Peyer's patch (tissue), 4 donors: ENCODE results near the gene GPER1. TPM values are rescaled to one million over a fixed set of nuclear protein-coding genes. Genes with fewer than 3 reads are reported as not detected.

Source experiments
- DNase-seq, 3 donors: peaks; one replicate each; pipeline ENCODE4 v3.0.0-alpha.2; 2017 to 2019
- H3K27ac ChIP-seq, 4 donors: fragments of 200-600 bp; sonication (generic); one replicate each; pipeline ENCODE4 v1.5.1; 2016 to 2019
- H3K27me3 ChIP-seq, 2 donors: fragments of 200-600 bp; sonication (generic); one replicate each; pipeline ENCODE4 v1.5.1; 2019
- H3K36me3 ChIP-seq, 3 donors: fragments of 200-600 bp; sonication (generic); one replicate each; pipeline ENCODE4 v1.5.1; 2016 to 2019
- H3K4me1 ChIP-seq, 4 donors: fragments of 200-600 bp; sonication (generic); one replicate each; pipeline ENCODE4 v1.5.1; 2016 to 2019
- H3K4me3 ChIP-seq, 4 donors: fragments of 200-600 bp; sonication (generic); 1 replicate in 3 of 4; 2 replicates in 1 of 4; pipeline ENCODE4 v1.5.1; 2016 to 2019; ENCODE audit warnings: mild to moderate bottlenecking in 1 of 4
- H3K9me3 ChIP-seq, 4 donors: fragments of 200-600 bp; sonication (generic); one replicate each; pipeline ENCODE4 v1.5.1; 2016 to 2019; ENCODE audit warnings: mild to moderate bottlenecking in 1 of 4
- CTCF ChIP-seq, 6 experiments: fragments of 450-650 bp in 4 of 6; fragments of 200-600 bp in 2 of 6; sonication (generic) in 1 of 6; IDR thresholded peaks; one replicate each; pipeline ENCODE4 v1.5.1; 2017 to 2019; ENCODE audit warnings: antibody characterized with exemption in 6 of 6, mild to moderate bottlenecking in 3 of 6, moderate library complexity in 1 of 6
- POLR2A ChIP-seq, 2 donors: fragments of 450-650 bp; IDR thresholded peaks; one replicate each; pipeline ENCODE4 v1.5.1; 2017; ENCODE audit warnings: antibody characterized with exemption in 2 of 2, mild to moderate bottlenecking in 2 of 2, moderate library complexity in 2 of 2
- total RNA-seq, 4 donors: library from RNA; depleted of rRNA; stranded (reverse); fragments of >200 nt; gene quantifications; one replicate each; pipeline ENCODE4 v1.1.0, GENCODE V29; 2016

GPER1 gene
- total RNA-seq, 4 donors from 2014 or later, result 0.53 to 8.3 (median 2.1) TPM

- H3K4me1 ChIP-seq, result no peaks in the 10 kb centered on the region
- no peak overlapping the region for H3K27ac ChIP-seq
- peak overlapping the region in 1 of 4 donors; percentile 2 for H3K4me3 ChIP-seq
- H3K27me3 ChIP-seq, result no peaks in the 10 kb centered on the region
- no peaks in the 10 kb centered on the region for H3K9me3 ChIP-seq
- DNase-seq, result no peak
- TF ChIP-seq POLR2A (IDR thresholded peaks at IDR 0.05) (no peak), CTCF (IDR thresholded peaks at IDR 0.05) (no peak)
- no peaks in the 10 kb centered on the region for H3K36me3 ChIP-seq
These were observed 16.0 kb downstream of the GPER1 start for GRCh38 chr7:1103789-1104515.

- DNase-seq, result no peak
- Histone ChIP-seq H3K9me3 (no peaks in the 10 kb centered on the region), H3K4me3 (no peak overlapping the region), H3K36me3 (no peaks in the 10 kb centered on the region), H3K27ac (no peak overlapping the region), H3K27me3 (no peaks in the 10 kb centered on the region), H3K4me1 (no peaks in the 10 kb centered on the region)
- TF ChIP-seq POLR2A (IDR thresholded peaks at IDR 0.05) (no peak), CTCF (IDR thresholded peaks at IDR 0.05) (no peak)
These were observed 16.7 kb downstream of the GPER1 start for GRCh38 chr7:1104516-1105179.

GRCh38 chr7:1105189-1105588, 17.3 kb downstream of the GPER1 start:
- Histone ChIP-seq H3K36me3 (no peaks in the 10 kb centered on the region), H3K9me3 (no peaks in the 10 kb centered on the region), H3K27me3 (no peaks in the 10 kb centered on the region), H3K27ac (no peak overlapping the region), H3K4me1 (no peaks in the 10 kb centered on the region), H3K4me3 (no peak overlapping the region)
- peak in 1 of 3 donors; percentile 36 for DNase-seq
- TF ChIP-seq POLR2A (IDR thresholded peaks at IDR 0.05) (no peak), CTCF (IDR thresholded peaks at IDR 0.05) (no peak)

- DNase-seq, result no peak
- no peak for TF ChIP-seq CTCF (IDR thresholded peaks at IDR 0.05)
- TF ChIP-seq POLR2A (IDR thresholded peaks at IDR 0.05), result no peak
- Histone ChIP-seq H3K4me1 (no peaks in the 10 kb centered on the region), H3K9me3 (no peaks in the 10 kb centered on the region), H3K36me3 (no peaks in the 10 kb centered on the region), H3K27me3 (no peaks in the 10 kb centered on the region), H3K27ac (no peak overlapping the region), H3K4me3 (no peak overlapping the region)
These were observed 18.3 kb downstream of the GPER1 start for GRCh38 chr7:1106063-1106792.

- Histone ChIP-seq H3K27me3 (no peaks in the 10 kb centered on the region), H3K9me3 (no peaks in the 10 kb centered on the region), H3K4me3 (no peak overlapping the region), H3K4me1 (no peaks in the 10 kb centered on the region), H3K27ac (no peak overlapping the region), H3K36me3 (no peaks in the 10 kb centered on the region)
- TF ChIP-seq CTCF (IDR thresholded peaks at IDR 0.05) (no peak), POLR2A (IDR thresholded peaks at IDR 0.05) (no peak)
- no peak for DNase-seq
These were observed 19.0 kb downstream of the GPER1 start for GRCh38 chr7:1106793-1107421.
